ENCODE data around the gene LRRN2.

LRRN2 gene

GRCh38 chr1:204602871-204603542 is 82.5 kb downstream of the LRRN2 start:
- no peak for DNase-seq (ENCODE audit: low read depth in 4 of 4, low spot score in 1 of 4)

GRCh38 chr1:204602111-204602579 is 83.4 kb downstream of the LRRN2 start:
- no peak for DNase-seq (ENCODE audit: low read depth in 4 of 4, low spot score in 1 of 4)

GRCh38 chr1:204600968-204601367 is 84.6 kb downstream of the LRRN2 start:
- DNase-seq (ENCODE audit: low read depth in 4 of 4, low spot score in 1 of 4): no peak

DNA sequence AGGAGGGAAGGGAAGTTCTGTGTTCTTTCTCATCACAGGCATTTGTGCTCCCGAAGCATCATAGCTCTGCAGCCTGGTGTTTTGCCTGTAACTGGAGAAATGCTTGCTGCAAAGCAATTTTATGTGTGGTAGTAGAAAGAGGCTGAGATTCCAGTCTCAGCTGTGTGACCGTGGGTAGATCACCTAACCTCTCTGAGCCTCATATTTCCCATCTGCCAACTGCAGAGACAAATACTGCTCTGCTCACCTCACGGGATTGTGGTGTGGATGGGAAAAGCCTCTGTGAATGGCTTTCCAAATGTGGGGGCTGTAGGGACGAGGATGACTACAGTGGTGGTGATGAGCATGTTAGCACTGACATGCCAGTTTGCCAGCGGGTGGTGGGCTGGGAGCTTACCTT is 85.3 kb downstream of the LRRN2 start:
- no peak for DNase-seq (ENCODE audit: low read depth in 4 of 4, low spot score in 1 of 4)

DNA sequence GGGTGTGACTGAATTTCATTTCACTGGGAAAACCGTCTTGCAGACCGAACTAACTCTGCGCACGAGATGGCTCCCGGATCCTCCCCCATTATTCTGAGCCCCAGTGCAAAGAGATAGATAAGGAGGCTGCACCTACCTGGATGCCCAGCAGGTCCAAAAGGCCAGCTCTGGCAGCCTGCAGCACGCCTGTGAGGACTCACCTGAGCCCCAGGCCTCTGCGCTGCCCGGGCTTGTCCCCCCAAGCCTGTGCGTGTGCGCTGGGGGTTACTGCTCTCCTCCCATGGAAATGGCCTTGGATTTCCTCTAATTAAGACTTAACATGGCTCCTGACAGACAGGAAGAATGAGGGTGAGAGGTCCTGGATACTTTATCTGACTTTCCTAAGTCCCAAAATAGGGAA is 85.9 kb downstream of the LRRN2 start:
- DNase-seq (ENCODE audit: low read depth in 4 of 4, low spot score in 1 of 4): no peak

DNA sequence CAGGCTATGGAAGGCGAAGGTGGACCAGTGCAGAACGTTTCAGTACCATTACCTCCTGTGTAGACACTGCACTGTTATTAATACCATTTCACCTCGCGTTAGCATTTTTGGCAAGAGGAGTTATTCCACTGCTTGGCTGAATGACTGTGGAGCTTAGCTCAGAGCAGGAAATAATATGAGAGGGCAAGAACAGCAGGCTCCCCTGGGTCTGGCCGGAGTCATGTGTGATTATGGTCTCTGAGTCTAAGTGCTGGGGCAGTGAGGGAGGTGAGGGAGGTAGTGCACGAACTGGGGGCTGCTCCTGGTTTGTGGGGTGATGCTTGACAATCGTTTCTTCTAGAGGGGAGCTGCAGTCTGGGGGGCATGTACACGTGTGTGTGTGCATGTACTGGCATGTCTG is 86.4 kb downstream of the LRRN2 start:
- no peak for DNase-seq (ENCODE audit: low read depth in 4 of 4, low spot score in 1 of 4)

GRCh38 chr1:204598319-204598969 is 87.1 kb downstream of the LRRN2 start:
- DNase-seq (ENCODE audit: low read depth in 4 of 4, low spot score in 1 of 4): no peak

DNA sequence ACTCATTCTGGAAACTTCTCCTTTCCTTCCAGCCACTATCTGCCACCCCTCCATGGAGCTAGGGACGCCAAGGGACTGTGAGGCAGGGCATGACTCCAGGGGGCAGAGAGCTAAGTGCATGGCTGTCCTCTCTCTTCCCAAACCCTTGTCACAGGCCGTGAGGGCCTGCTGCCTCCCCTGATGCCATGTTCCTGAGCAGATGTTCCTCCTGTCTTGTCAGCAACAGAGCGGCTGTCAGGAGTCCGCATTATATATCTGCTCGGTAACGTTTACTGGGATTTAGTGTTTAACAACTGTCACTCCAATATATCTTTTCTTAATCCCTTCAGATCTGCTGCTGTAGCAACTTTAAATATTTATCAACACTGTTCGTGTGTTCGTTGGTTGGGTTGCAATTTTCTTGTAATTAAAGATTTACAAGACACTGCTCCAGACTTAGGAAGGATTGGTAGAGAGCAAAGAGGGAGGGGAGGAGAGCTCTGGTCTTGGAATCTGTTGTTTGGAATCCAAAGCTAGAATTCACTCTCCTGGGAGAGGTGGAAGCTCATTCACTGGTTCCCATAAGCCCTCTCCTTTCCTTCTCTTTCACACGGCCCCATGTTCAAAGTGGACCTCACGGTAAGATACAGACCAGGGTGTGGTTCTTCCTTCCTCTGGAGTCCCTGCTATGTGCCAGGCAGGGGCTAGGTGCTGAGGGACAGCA is 93.1 kb downstream of the LRRN2 start:
- no peak for DNase-seq (ENCODE audit: low read depth in 4 of 4, low spot score in 1 of 4)

GRCh38 chr1:204591473-204592090 is 94.0 kb downstream of the LRRN2 start:
- DNase-seq (ENCODE audit: low read depth in 4 of 4, low spot score in 1 of 4): no peak

DNA sequence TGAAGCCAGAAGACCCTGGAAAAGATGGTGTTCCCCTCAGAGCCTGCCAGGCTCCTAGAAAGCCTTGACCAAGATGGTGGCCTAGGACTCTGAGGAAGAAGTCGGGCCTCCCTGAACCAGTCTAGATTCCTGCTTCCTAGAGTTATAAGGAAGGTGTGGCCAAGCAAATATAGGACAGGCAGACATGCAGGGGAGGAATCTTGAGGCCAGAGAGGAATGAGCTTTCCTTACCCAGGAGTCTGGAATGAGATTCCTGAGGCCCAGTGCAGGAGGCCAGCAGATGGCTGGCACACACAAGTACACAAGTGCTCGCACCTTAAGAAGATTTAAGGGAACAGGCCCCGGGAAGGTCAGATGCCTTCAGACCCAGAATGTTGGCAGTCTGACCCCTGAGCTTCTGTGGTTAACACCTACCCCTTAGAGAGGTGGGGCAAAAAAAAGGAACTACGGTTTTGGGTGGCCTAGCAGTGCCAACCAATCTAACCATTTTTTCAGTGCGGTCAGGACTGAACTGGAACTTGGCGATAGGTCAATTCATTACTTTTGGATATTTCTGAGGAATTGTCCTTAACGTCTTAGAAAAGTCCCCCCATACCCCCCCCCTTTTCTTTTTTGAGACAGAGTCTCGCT is 96.0 kb downstream of the LRRN2 start:
- DNase-seq (ENCODE audit: low read depth in 4 of 4, low spot score in 1 of 4): no peak

DNA sequence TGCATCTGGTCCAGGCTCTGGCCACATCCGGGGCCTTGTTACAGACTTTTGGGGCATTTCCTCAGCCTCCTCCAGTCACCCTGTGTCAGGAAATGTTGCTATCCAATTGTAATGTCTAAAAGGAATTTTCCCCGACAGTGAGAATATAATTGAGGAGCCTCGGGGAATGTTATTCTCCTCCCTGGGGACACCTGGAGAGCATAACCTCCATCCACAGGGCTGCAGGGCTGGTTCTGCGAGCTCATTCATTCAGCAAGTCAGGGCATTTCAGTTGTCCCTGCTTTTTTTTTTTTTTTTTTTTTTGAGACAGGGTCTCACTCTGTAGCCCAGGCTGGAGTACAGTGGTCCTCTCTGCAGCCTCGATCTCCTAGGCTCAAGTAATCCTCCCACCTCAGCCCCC is 96.7 kb downstream of the LRRN2 start:
- DNase-seq (ENCODE audit: low read depth in 4 of 4, low spot score in 1 of 4): no peak

- DNase-seq (ENCODE audit: low read depth in 4 of 4, low spot score in 1 of 4): no peak
Observed at GRCh38 chr1:204587621-204588020, 97.9 kb downstream of the LRRN2 start.

- no peak for DNase-seq (ENCODE audit: low read depth in 4 of 4, low spot score in 1 of 4)
Observed at GRCh38 chr1:204584699-204585372, 100.7 kb downstream of the LRRN2 start.

DNA sequence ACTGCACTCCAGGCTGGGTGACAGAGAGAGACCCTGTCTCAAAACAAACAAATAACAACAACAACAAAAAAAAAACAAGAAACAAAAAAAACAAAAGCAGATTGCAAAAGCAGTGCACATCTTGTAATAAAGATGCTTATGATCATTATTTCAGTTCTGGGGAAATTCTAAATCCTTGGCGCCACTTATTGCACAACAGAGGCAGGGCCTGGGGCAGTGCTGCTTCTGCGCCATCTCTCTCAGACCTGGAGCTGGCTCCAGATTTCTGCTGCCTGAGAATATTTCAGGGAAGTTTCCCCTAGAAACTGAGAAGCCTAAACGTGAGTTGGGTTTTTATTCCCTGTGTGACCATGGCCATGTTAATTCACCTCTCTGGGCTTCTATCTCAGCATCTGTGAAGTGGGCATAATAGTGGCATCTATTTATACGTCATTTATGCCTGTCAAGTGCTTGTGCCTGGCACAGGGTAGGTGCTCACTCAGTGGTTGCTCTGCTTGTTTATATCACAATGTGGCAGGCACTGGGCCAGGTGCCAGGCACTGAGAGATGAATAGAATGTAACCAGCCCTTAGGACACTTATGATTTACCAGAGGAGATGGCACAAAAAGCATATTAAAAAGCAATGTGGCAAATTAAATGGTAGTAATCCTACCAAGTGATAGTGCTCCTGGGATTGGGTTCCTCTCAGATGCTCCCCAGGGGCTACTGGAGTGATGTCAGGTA is 101.5 kb downstream of the LRRN2 start:
- DNase-seq (ENCODE audit: low read depth in 4 of 4, low spot score in 1 of 4): no peak

GRCh38 chr1:204581759-204582158 is 103.8 kb downstream of the LRRN2 start:
- no peak for DNase-seq (ENCODE audit: low read depth in 4 of 4, low spot score in 1 of 4)

- DNase-seq (ENCODE audit: low read depth in 4 of 4, low spot score in 1 of 4): no peak
Observed at GRCh38 chr1:204580862-204581261, 104.7 kb downstream of the LRRN2 start.

DNA sequence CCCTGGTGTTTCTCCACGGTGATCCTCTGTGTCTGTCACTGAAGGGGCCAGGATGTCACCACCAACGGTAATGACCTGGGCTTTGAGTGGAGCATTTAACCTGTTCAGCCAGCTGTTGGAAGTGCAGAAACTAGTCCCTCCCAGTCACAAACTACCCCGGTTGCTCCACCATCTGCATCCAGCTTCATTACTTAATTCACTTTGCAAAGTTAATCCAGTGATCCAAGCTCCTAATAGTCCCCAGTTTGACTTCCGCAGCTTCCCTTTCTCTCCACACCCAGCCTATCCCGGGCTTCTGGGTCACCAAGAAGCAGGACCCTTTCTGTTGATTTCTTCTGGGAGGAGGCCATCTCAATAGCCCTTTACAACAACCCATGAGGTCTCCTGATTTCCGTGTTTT is 105.9 kb downstream of the LRRN2 start:
- no peak for DNase-seq (ENCODE audit: low read depth in 4 of 4, low spot score in 1 of 4)

GRCh38 chr1:204578867-204579664 is 106.5 kb downstream of the LRRN2 start:
- DNase-seq (ENCODE audit: low read depth in 4 of 4, low spot score in 1 of 4): no peak

DNA sequence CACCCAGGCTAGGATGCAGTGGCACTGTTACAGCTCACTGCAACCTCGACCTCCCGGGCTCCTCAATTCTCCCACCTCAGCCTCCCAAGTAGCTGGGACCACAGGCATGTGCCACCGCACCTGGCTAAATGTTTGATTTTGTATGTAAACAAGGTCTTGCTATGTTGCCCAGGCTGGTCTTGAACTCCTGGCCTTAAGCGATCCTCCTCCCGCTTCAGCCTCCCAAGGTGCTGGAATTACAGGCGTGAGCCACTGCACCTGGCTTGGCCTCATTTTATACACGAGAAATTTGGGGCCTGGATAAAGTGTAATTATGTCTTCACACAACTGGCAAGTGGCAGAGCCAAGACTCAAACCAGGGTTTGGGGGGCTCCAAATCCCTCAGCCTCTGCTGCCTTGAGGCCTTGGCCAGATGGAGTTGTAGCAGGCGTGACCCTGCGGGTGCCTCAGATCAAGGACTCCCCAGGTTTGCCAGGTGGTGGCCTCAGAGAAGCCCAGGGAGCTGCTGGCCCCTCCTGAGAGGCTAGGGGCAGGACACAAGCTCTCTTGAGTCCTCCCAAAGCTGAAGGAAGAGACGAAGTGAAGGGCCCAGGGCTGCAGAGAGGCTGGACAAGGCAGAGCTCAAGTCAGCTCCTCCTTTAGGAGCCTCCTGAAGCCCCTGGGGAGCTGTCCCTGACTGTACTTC is 107.6 kb downstream of the LRRN2 start:
- no peak for DNase-seq (ENCODE audit: low read depth in 4 of 4, low spot score in 1 of 4)
